Upper lobe of left lung (tissue), 4 donors: ENCODE data around the gene CCDC57.

Experiments used
- EP300 ChIP-seq, 4 donors: sonication (generic); formaldehyde crosslinking; IDR thresholded peaks; one replicate each; pipeline ENCODE4 v1.5.1; 2017; ENCODE audit warnings: antibody characterized with exemption in 4 of 4, control low read depth in 2 of 4
- POLR2A ChIP-seq, 4 donors: fragments of 450-650 bp; IDR thresholded peaks; one replicate each; pipeline ENCODE4 v1.5.1; 2016 to 2017; ENCODE audit warnings: antibody characterized with exemption in 4 of 4, mild to moderate bottlenecking in 2 of 4

DNA sequence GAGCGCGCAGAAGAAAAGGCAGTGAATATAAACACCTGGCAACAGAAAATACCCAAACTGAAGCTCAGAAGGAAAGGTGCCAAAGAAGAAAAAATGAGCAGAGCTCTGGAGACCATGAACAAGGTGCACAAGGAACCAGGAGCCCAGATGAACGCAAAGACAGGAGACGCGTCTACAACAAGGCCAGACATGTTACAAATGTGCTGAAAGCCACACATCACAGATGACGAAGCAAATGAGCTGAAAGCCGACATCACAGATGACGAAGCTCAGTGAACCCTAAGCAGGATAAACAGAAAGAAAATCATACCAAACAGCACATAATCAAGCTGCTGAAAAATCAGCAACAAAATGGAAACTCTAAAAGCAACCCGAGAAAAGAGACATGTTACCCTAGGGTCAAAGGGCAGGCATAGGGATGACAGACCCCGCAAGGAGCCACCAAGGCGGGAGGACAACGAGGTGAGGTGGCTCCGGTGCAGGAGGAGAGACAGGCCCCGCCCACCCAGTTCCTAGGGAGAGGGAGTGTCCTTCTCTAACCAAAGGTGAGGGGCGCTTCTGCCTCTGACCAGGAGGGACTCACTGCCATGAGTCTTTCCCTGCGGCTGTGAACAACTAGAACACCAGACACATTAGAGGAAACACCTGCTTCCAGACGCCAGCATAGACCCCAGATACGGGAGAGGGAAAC, 39.1 kb downstream of the CCDC57 start:
- TF ChIP-seq POLR2A (IDR thresholded peaks at IDR 0.05): no peak
- no peak for TF ChIP-seq EP300 (IDR thresholded peaks at IDR 0.05)
